Fibroblast of skin of back (primary cell): ENCODE data around the gene PTPRCAP.

Experiments
- DNase-seq: peaks from one replicate; pipeline ENCODE4 v3.0.0-alpha.2; 2013

Gene PTPRCAP

DNA sequence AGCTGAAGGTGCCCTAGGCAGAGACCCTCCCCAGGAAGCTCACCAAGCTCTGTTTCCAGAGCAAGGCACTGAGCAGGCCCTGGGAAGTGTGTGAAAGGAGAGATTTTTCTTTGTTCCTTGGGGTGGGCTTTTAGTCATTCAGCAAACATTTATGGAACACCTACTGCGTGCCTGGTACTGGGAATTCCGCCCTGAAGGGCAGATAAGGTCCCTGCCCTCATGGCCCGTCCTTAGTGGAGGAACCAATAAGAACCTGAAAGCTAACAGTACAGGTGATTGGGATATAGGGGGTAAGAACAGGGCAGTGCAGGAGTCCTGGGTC, 27.7 kb upstream of the PTPRCAP start:
- DNase-seq = no peak

DNA sequence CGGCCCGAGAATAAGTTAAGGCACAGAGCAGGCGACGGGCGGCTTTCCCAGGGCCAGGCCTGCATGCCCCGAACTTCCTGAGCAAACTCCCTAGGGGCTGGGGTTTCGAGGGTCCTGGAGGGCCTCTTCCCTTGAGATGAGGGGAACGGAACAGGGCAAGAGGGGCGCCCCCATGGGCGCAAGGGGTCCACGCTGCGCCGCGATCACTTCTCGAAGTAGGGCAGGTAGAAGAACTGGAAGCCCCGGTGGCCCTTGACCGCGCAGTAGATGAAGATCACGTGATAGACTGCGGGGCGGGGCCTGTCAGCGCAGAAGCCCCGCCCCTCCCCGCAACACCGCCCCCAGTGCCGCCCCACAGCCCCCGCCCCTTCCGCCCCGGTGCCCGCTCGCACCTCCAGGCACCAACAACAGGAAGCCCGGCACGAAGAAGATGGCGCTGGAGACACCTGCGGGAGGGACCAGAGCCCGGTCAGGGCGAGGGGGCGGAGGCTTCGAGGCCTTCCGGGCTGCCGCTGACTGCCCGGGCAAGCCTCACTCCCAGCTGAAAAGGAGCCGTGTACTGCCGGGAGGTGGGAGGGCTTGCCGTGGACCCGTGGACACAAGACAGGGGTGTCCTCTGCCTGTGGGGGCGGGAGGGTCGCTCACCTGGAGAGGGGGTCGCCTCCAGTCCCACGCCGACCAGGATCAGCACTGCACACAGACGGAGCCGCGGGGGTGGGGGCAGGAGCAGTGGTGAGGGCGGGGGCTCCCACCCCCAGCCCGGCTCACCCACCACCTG, 27.1 kb upstream of the PTPRCAP start:
- DNase-seq = peak; percentile 72

DNA sequence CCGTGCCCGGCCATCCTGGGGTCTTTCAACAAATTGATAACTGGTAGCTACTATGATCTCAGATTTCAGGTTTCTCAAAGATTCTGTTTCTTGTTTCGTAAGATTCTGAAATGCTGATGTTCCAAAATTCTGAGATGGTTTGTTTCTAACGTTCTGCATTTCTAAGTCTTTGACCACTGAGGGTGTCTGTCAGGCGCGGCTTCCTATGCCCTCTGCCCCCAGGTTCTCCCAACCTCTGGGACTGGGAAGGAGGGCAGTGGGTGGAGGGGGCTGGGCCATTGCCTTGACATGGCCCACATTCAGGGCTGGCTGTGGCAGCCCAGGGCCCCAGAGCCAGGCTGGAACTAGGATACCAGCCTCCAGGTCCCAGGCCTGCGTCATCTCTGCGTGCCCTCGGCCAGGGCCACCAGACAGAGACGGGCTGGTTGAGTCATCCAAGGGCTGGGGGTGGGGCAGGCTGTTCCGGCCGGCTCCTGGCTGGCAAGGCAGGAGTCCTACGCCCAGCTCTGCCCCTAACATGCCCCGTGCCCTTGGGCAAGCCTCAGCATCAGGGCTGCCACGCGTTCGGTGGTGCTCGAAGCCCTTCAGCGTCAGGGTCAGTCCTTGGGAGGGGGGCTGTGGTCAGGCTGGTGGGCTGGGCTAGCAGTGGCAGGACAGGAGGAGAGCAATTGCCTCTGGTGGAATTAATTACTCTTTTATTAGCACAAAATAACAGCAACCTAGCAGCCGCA, 26.4 kb upstream of the PTPRCAP start:
- DNase-seq = no peak

DNA sequence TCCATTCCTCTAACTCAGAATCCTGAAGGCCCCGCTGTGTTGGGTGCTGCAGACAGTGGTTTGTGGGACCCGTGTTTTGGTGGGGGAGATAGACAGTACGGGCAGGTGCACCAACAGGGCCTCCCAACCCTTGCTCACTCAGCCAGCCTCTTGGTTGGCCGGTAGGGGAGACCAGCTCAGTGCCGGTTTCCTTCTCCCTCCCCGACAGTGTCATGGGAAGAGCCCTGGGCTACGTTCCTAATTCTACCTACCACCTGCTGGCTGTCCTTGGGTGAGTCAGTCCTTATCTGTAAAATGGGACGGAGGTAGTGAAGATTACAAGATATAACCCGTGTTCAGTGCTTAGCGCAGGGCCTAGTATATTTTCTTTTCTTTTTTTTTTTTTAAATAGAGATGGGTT, 25.7 kb upstream of the PTPRCAP start:
- DNase-seq = no peak

DNA sequence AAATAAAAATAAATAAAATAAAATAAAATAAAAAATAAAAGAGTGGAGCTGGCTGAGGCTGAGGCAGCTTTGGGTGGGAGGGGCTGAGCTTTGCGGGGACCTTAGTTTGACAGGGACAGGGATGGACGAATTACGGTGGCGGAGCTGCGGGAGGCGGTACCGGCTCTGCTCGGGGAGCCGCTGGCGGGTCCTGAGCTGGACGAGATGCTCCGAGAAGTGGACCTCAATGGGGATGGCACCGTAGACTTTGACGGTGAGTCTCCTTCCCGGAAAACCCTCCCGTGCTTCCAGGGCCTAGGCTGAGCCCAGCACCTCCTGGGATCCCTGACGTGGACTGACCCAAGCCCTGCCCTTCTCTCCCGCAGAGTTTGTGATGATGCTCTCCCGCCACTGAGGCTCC, 20.8 kb upstream of the PTPRCAP start:
- DNase-seq = no peak

DNA sequence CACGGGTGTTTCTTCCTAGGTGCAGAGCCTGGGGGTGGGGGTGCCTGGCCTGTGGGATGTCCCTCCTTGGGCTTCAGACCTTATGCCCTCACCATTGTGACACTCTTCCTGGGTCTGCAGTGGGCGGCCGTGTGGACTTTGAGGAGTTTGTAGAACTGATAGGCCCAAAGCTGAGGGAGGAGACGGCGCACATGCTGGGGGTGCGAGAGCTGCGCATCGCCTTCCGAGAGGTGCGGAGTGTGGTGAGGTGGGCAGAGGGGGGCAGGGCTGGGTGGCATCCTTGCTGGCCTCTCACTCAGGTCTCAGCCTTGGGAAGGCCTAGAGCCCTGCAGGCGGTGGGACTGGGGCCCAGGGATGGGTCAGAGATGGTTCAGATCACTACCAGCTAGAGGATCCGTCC, 20.0 kb upstream of the PTPRCAP start:
- DNase-seq = no peak

DNA sequence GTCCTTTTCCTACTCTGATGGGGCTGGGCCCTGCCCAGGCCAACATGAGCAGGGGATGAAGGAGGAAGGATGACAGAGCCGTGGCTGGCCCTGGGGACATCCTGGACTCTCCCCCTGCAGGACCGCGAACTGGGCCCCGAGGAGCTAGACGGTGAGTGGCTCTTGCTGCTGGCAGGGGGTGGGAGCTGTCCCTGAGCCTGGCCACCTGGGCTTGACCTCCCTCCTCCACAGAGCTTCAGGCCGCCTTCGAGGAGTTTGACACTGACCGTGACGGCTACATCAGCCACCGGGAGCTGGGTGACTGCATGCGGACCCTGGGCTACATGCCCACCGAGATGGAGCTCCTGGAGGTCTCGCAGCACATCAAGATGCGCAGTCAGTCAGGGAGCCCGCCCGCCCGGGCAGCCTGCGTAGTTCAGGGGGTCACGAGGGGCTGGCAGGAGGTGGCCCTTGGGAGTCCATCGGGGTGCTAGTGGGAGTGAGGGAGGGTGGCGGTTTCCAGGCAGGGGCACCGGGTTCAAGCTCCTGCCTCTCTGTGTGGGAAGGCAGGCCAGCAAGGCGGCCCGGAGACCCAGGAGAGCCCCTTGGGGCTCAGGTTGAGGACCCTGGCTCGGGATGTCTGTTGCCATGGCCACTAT, 18.7 kb upstream of the PTPRCAP start:
- no peak for DNase-seq

DNA sequence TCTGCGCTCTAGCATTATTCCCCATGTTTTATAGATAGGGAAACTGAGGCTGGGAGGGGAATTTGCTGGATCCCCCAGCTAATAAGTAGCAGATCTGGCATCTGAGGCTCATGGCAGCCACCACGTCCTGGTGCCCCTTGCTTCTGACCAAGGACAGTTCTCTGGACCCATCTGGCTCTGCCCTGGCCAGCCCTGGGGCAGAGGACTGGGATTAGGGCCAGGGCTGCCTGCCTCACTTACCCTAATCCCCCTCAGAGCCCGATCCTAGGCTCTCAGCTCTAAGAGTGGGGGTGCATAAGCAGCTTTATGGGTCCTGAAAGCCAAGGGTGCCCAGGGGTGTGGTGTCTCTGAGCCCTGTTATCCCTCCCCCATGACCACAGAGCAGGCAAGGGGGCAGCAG, 17.6 kb upstream of the PTPRCAP start, which contains the start of gene CABP4:
CABP4 (plus strand) TSS at position 301 of the 400 bp plus-strand sequence; CDS start at position 371, 70 bp downstream.
- no peak for DNase-seq

DNA sequence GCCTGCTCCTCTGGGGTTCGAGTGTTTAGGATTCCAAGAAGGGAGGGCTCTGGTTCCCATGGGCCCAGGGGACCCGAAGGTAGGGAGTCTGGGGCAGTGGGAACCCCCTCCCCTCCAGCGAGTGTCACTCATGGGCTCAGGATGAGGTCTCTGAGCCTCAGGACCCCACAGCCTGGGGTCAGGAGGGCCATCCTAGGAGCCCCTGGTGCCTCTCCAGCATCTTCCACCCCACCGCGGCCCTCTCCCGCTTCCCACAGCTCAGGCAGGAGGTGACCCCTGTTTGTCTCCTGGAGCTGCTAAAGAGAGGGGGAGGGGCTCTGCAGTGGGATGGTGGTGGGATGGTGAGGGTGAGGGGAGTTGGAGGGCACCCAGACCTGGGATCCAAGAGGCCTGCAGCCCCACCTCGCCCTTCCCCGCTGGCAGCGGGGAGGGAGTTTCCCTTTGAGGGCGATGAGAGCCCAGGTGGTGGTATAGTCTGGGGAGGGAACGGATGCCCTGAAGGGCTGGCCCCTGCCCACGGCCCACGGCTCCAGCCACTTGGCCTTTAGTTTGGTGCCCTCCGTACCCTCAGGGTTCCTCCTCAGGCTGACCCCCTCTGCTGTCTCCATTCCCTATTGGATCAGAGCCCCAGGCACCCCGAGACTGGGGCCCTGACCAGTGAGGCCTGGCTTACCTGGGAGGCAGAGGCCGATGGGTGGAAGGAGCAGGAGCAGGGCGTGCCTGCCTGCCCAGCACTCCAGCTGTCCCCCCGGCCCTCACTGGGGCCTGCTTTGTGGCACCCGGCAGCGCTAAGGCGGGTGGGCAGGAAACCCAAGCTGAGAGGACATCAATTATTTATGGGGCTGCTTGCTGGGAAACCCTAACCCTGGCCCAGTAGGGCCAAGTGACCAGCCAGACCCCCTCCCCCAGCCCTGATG, 16.6 kb upstream of the PTPRCAP start:
- no peak for DNase-seq

DNA sequence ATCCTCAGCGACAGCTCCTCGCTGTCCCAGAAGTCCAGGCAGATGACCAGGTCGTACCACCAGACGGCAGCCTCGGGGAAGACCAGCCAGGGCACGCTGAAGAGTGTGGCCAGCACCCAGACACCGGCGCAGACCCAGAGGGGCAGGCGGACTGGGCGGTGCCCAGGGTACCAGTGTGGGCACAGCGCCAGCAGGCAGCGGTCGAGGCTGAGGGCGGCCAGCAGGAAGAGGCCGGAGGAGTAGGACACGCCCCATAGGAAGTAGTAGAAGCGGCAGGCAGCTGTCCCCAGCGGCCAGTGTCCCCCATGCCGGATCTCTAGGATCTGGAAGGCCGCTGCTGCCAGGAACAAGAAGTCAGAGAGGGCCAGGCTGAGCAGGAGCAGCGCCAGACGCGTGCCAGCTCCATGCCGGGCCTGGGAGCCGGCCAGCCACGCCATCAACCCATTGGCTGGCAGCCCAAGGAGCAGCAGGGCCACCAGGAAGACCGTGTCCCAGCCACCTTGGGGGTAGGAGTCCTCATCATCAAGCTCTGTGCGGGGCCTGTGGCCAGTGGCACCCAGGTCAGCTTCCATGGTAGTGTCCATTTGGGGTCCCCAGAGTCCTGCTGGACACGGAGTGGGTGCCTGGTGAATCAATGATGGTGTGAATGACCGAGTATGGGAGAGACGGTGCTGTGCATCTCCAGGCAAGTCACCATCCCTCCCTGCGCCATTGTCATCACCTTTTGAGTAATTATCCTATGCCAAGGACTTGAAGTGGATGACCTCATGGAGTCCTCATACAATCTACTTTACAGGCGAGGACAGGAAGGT, 14.9 kb upstream of the PTPRCAP start, which contains the start of gene GPR152:
GPR152 (minus strand) TSS at position 589 of the 812 bp plus-strand sequence; CDS start at position 584, 5 bp downstream.
- DNase-seq = no peak

DNA sequence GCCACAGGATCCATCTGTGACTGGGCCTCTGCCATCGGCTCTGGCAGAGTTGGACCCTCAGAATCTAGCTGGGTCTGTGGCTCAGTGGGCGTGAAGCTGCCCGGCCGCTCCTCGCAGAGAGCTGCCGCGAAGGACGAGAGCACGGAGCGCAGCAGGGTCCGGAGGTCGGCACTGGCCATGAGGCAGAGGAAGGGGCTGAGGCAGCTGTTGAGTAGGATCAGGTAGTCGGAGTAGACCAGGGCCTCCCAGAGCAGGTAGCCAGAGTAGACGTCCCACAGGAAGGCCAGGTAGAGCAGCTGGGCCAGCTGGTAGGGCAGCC, 14.1 kb upstream of the PTPRCAP start:
- no peak for DNase-seq

DNA sequence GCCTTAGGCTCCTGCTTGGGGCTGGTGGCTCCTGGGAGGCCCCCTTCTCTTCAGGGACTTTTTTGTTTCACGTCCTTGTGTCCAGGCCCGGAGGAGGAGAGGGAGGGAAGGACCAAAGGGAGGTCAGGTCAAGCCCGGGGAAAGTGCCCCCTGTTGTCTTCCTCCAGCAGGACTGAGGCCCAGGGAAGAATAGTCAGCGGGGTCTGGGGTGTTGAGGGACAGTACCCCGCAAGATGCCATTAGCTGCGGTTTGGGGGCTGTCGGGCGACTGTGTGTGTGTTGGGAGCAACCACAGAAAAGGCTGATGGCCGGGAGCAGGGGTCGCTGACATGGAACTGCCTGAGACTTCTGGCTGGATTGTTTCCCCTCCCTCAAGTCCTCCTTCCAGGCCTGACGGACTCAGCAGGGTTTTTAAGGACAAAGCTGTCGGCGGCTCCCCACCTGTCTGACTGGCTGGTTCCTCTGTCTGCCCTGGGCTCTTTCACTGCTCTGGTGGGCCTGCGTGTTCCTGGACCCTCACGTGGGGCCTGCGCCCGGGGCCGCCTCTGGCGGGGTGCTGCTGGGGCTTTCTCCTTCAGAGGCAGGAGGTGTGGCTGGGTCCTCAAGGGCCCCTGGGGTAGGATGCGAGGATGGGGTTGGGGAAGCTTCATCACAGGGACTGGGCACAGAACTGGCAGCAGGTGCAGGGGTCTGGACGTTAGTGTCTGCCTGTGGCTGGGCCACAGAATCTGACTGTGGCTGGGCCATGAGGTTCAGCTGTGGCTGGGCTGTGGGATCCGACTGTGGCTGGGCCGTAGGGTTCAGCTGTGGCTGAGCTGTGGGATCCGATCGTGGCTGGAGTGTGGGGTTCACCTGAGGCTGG, 13.5 kb upstream of the PTPRCAP start:
- no peak for DNase-seq

DNA sequence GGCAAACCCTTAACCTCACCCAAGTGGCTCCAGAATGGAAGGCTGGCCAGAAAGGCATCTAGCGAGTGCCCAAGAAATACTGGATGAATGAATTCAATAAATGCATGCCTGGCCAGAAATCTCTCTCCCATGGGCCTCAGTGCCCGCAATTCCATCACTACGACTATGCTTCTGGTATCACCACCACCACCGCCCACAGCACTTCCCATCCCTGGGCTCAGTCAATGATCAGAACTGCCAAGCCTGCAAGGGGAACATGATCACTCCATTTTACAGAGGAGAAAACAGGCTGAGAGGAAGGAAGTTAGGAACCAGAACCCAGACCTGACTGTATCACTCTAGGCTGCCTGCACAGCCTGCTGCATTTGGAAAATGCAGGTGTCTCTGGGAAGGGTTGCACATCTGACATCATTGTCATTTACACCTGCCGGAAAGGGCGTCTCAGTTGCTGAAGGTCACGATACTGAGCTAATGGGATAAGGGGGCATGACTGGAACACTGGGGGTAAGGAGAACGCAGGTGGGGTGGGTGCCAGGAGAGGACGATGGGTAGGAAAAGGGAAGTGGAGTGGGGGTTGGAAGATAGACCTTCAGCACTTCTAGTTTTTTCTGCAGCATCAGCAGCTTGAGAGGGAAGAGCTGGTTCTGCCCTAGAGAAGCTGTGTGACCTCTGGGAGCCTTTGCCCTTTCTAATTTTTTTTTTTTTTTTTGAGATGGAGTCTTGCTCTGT, 11.8 kb upstream of the PTPRCAP start:
- DNase-seq = no peak

DNA sequence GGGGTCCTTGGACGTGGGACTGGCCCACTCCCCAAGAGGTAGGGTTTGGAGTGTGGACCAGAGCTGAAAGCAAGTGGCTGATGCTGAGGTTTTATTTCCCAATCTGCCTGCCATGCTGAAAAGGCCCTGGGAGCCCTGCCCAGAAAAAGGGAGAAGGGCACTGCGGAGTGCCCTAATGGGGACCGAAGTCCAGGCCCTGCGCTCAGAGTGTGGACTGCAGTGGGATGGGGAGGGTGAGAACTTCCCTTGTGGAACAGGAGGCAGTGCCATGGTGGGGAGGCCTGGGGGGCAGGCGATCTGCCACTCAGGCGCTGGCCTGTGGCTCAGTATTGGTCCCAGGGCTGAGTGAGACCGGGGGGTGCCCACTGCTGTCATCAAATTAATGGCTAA, 10.7 kb upstream of the PTPRCAP start:
- no peak for DNase-seq

DNA sequence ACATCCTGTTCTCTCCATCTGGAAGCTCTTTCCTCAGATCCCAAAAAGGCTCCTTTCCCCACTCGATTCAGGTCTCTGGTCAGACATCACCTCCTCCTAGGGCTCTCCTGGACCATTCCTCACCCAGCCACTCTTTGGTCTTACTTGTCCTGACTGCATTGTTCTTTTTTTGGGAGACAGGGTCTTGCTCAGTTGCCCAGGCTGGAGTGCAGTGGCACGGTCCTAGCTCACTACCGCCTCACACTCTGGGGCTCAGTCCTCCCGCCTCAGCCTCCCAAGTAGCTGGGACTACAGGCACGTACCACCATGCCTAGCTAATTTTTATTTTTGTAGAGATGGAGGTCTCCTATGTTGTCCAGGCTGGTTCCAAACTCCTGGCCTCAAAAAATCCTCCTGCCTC, 8.0 kb upstream of the PTPRCAP start:
- DNase-seq = no peak

DNA sequence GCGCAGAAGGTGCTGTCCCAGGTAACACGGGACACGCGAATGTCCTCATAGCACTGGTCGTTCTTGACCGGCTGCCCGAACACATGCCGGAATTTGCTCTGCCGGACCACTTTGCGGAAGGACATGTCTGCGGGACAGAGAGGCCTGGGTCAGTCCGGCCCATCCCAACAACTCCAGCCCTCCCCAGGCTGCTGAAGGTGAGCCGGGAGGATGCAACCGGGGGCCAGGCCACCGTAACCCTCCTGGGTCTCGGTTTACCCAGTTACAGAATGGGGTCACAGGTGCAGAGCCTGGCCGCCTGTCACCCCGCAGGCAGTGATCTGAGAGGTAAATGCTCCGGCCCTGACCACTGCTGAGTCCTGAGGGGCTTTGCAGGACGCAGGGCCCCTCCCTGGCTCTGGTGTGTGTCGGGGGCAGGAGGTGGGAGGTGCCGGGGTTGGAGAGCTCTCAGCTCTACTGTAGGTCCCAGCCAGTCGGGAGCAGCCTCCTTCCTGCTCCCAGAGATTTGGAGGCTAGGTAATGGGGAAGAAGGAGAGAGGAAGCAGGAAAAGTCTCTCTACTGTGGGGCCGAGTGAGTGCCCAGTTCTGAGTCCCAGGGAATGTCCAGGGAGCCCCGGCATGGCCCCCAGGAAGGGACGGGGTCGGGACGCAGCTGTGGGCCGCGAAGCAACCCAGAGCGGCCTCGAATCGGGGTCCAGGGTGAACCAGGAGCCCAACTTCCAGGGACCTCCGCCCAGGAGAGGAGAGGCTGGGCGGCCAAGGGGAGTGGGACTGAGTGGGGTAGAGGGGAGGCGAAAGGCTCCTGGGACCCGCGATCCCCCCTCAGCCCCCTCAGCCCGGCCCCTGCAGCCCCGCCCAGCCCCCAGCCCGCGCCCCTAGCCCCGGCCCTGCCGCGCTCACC, 5.3 kb upstream of the PTPRCAP start:
- no peak for DNase-seq

DNA sequence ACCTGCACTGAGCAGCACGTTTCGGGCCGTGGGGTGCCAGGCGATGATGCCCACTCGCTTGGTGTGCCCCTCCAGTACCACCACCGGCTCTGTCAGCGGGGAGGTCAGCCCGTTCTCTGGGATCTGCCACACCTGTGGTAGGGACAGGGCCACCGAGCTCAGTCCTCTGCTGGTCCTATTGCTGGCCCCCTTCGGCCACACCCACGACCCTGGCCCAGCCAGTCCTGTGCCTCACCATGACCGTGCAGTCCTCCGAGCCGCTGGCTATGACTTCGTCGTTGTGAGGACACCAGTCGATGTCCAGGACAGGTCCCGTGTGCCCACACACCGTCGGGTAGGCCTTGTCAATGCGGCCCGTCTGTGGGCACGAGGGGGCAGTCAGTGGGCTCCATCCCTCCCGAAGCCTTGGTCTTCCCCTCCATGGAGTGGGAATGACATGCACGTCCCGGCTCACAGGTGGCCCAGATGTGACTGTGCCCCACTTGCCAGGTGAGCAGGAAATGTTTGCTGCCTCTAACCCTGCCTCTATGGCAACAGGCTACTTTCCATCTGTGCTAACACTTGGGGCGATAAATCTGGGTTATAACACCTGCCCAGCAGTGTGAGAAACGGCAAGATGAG, 4.4 kb upstream of the PTPRCAP start:
- DNase-seq = no peak

DNA sequence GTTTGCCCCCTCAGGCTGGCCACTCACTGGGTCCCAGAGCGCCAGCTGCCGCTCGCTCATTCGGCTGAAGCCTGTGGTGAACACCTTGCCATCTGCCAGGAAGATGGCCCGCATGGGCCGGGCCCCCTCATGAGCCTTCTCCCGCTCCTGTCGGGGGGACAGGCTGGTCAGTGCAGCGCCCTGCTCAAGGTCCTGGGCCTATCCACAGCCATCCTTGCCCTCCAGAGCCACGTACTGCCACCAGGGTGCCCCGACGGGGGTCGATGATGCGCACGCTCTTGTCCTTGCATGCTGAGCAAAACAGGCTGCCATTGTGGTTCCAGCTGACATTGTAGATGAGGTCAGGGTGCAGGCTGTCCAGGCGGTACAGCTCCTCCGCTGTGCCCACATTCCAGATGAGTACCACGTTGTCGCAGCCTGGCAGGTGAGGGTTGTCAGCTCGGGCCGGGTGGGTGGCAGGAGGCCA, 3.6 kb upstream of the PTPRCAP start:
- no peak for DNase-seq
